GM12875 (cell line): ENCODE data around the gene NACC2.

Source experiments
- H3K4me3 ChIP-seq: one replicate; pipeline ENCODE4 v1.5.1; 2011; ENCODE audit warnings: low read depth, low read length, control low read depth
- CTCF ChIP-seq: IDR thresholded peaks from 2 replicates; pipeline ENCODE4 v1.5.1; 2011; ENCODE audit warnings: low read depth, mild to moderate bottlenecking, control low read depth, inconsistent platforms, low read length, moderate library complexity, borderline replicate concordance; ENCODE audit not compliant: insufficient read depth

The NACC2 gene

GRCh38 chr9:136061405-136061804, 33.7 kb downstream of the NACC2 start:
- no peak for TF ChIP-seq CTCF
- H3K4me3 ChIP-seq, result no peak overlapping the region

GRCh38 chr9:136060671-136061371, 34.3 kb downstream of the NACC2 start:
- no peak for TF ChIP-seq CTCF
- no peak overlapping the region for H3K4me3 ChIP-seq

GRCh38 chr9:136059851-136060670, 35.0 kb downstream of the NACC2 start:
- TF ChIP-seq CTCF, result no peak
- H3K4me3 ChIP-seq, result no peak overlapping the region

GRCh38 chr9:136059321-136059791, 35.7 kb downstream of the NACC2 start:
- H3K4me3 ChIP-seq, result no peak overlapping the region

GRCh38 chr9:136058801-136059302, 36.2 kb downstream of the NACC2 start:
- no peak for TF ChIP-seq CTCF
- H3K4me3 ChIP-seq, result no peak overlapping the region

More at GRCh38 chr9:136059321-136059791, 35.7 kb downstream of the NACC2 start:
- TF ChIP-seq CTCF, result no peak

GRCh38 chr9:136058084-136058483, 37.0 kb downstream of the NACC2 start:
- TF ChIP-seq CTCF, result no peak
- no peak overlapping the region for H3K4me3 ChIP-seq
